Activated CD4-positive, alpha-beta T cell treated with anti-CD3 and anti-CD28 coated beads, Interleukin-2, amount 10 ng/mL, durations not matched to agents 7 days and 5 days (primary cell): Measurements from ENCODE around the gene SLC33A1. TPM values are rescaled to one million over a fixed set of nuclear protein-coding genes. Genes with fewer than 3 reads are reported as not detected.

Experiments used
- CTCF ChIA-PET: fragments of 350-600 bp; sonication (Branson Sonifier 250); formaldehyde crosslinking; loops from one replicate; lab custom pipeline; 2021; ENCODE audit warnings: antibody characterized with exemption; lab: Charles Lee
- POLR2A ChIA-PET: fragments of 350-600 bp; sonication (Branson Sonifier 250); formaldehyde crosslinking; loops from one replicate; lab custom pipeline; 2021; ENCODE audit warnings: antibody characterized with exemption; lab: Charles Lee
- DNase-seq: peaks from one replicate; pipeline ENCODE4 v3.0.0-alpha.2; 2020
- H3K27ac Mint-ChIP-seq: one replicate; pipeline ENCODE4 v1.8.0; 2021; ENCODE audit warnings: mild to moderate bottlenecking, moderate library complexity, mixed read lengths
- H3K27me3 Mint-ChIP-seq: one replicate; pipeline ENCODE4 v1.8.0; 2021; ENCODE audit warnings: mixed read lengths
- H3K36me3 Mint-ChIP-seq: one replicate; pipeline ENCODE4 v1.8.0; 2021; ENCODE audit warnings: low read depth, mixed read lengths
- H3K4me1 Mint-ChIP-seq: one replicate; pipeline ENCODE4 v1.8.0; 2021; ENCODE audit warnings: mixed read lengths
- H3K4me3 Mint-ChIP-seq: one replicate; pipeline ENCODE4 v1.8.0; 2021; ENCODE audit warnings: mild to moderate bottlenecking, moderate library complexity, mixed read lengths
- H3K9me3 Mint-ChIP-seq: one replicate; pipeline ENCODE4 v1.8.0; 2021; ENCODE audit warnings: mixed read lengths
- total RNA-seq, 2 experiments: library from RNA; stranded (reverse); gene quantifications; one replicate each; pipeline ENCODE4 v1.2.3, GENCODE V29; 2021

The SLC33A1 gene
- total RNA-seq, 2 experiments from 2014 or later: 26.7 to 27.9 TPM

- no peaks in the 10 kb centered on the region for H3K36me3 Mint-ChIP-seq
- no peaks in the 10 kb centered on the region for H3K9me3 Mint-ChIP-seq
- H3K27me3 Mint-ChIP-seq: peaks cover 13% of the 10 kb centered on the region
- peak within 1 kb of the TSS; percentile 74 for H3K4me3 Mint-ChIP-seq
- H3K4me1 Mint-ChIP-seq: peaks cover 12% of the 10 kb centered on the region
- peak within 1 kb of the TSS; percentile 71 for H3K27ac Mint-ChIP-seq
- POLR2A ChIA-PET: interaction anchor here (0.6 to 0.7 kb wide), 2 partner anchors 48 to 65 kb away, joined by 4 read pairs; no protein-coding TSS in a partner anchor
- peak; percentile 67 for DNase-seq
- CTCF ChIA-PET: interaction anchor here (0.6 to 2.6 kb wide), 57 partner anchors 9 to 1481 kb away, joined by 3 to 19 read pairs (median 4); partner anchors contain the start of genes GMPS, SLC33A1 and SSR3
These were observed 48.2 kb downstream of the SLC33A1 start, which contains the start of gene C3orf33 for GRCh38 chr3:155805802-155806618. Gene C3orf33 (minus strand): TSS chr3:155806278. CDS start chr3:155806252, 26 bp downstream.

GRCh38 chr3:155805204-155805801 is 48.9 kb downstream of the SLC33A1 start:
- peaks cover 11% of the 10 kb centered on the region for H3K27me3 Mint-ChIP-seq
- H3K9me3 Mint-ChIP-seq: no peaks in the 10 kb centered on the region
- ChIA-PET POLR2A (interaction anchor here (0.6 to 0.7 kb wide), 2 partner anchors 48 to 66 kb away, joined by 4 read pairs; no protein-coding TSS in a partner anchor), CTCF (interaction anchor here (0.6 to 2.6 kb wide), 49 partner anchors 9 to 1480 kb away, joined by 3 to 19 read pairs (median 5); partner anchors contain the start of genes GMPS, SLC33A1 and SSR3)
- H3K4me3 Mint-ChIP-seq: peak overlapping the region; percentile 74
- DNase-seq: no peak
- H3K4me1 Mint-ChIP-seq: peaks cover 12% of the 10 kb centered on the region
- peak overlapping the region; percentile 16 for H3K27ac Mint-ChIP-seq
- peaks cover 1% of the 10 kb centered on the region for H3K36me3 Mint-ChIP-seq

GRCh38 chr3:155804323-155804722 is 49.9 kb downstream of the SLC33A1 start:
- ChIA-PET CTCF (interaction anchor here (2.6 kb wide), 1 partner anchor 13 kb away, joined by 19 read pairs; no protein-coding TSS in a partner anchor), POLR2A (no interaction called here)
- Mint-ChIP-seq H3K27me3 (peaks cover 7% of the 10 kb centered on the region), H3K9me3 (no peaks in the 10 kb centered on the region), H3K27ac (no peak overlapping the region), H3K4me1 (peaks cover 12% of the 10 kb centered on the region), H3K4me3 (no peak overlapping the region), H3K36me3 (peaks cover 3% of the 10 kb centered on the region)
- no peak for DNase-seq

GRCh38 chr3:155792532-155792931 is 61.7 kb downstream of the SLC33A1 start:
- H3K36me3 Mint-ChIP-seq: peaks cover 6% of the 10 kb centered on the region
- ChIA-PET CTCF (interaction anchor here (3.9 kb wide), 1 partner anchor 13 kb away, joined by 19 read pairs; the partner anchor contains the start of gene C3orf33), POLR2A (no interaction called here)
- no peak overlapping the region for H3K27ac Mint-ChIP-seq
- H3K4me1 Mint-ChIP-seq: no peaks in the 10 kb centered on the region
- no peaks in the 10 kb centered on the region for H3K27me3 Mint-ChIP-seq
- no peak overlapping the region for H3K4me3 Mint-ChIP-seq
- DNase-seq: no peak
- H3K9me3 Mint-ChIP-seq: peaks cover 9% of the 10 kb centered on the region

GRCh38 chr3:155791190-155791589 is 63.0 kb downstream of the SLC33A1 start:
- peaks cover 7% of the 10 kb centered on the region for H3K9me3 Mint-ChIP-seq
- peaks cover 2% of the 10 kb centered on the region for H3K36me3 Mint-ChIP-seq
- DNase-seq: no peak
- H3K27ac Mint-ChIP-seq: no peak overlapping the region
- ChIA-PET CTCF (interaction anchor here (3.9 kb wide), 1 partner anchor 14 kb away, joined by 19 read pairs; the partner anchor contains the start of gene C3orf33), POLR2A (no interaction called here)
- H3K4me1 Mint-ChIP-seq: peaks cover under 1% of the 10 kb centered on the region
- no peaks in the 10 kb centered on the region for H3K27me3 Mint-ChIP-seq
- no peak overlapping the region for H3K4me3 Mint-ChIP-seq

- Mint-ChIP-seq H3K4me1 (peaks cover 5% of the 10 kb centered on the region), H3K9me3 (peaks cover 6% of the 10 kb centered on the region), H3K36me3 (no peaks in the 10 kb centered on the region), H3K4me3 (no peak overlapping the region), H3K27ac (no peak overlapping the region), H3K27me3 (no peaks in the 10 kb centered on the region)
- POLR2A ChIA-PET: no interaction called here
- DNase-seq: no peak
- CTCF ChIA-PET: interaction anchor here (3.9 kb wide), 1 partner anchor 15 kb away, joined by 19 read pairs; the partner anchor contains the start of gene C3orf33
These were observed 63.8 kb downstream of the SLC33A1 start for GRCh38 chr3:155790272-155790925.

- peaks cover 8% of the 10 kb centered on the region for H3K36me3 Mint-ChIP-seq
These were observed 68.4 kb downstream of the SLC33A1 start for GRCh38 chr3:155785662-155786295.

GRCh38 chr3:155782390-155782953 is 71.8 kb downstream of the SLC33A1 start:
- POLR2A ChIA-PET: no interaction called here
- Mint-ChIP-seq H3K4me1 (peaks cover 5% of the 10 kb centered on the region), H3K4me3 (no peak overlapping the region), H3K27me3 (no peaks in the 10 kb centered on the region), H3K9me3 (peaks cover 6% of the 10 kb centered on the region), H3K36me3 (peaks cover 8% of the 10 kb centered on the region), H3K27ac (no peak overlapping the region)
- no peak for DNase-seq
- CTCF ChIA-PET: no interaction called here

More at GRCh38 chr3:155785662-155786295, 68.4 kb downstream of the SLC33A1 start:
- no peaks in the 10 kb centered on the region for H3K27me3 Mint-ChIP-seq
- ChIA-PET CTCF (interaction anchor here (1.7 kb wide), 1 partner anchor 21 kb away, joined by 7 read pairs; the partner anchor contains the start of gene C3orf33), POLR2A (no interaction called here)
- no peak overlapping the region for H3K4me3 Mint-ChIP-seq
- H3K4me1 Mint-ChIP-seq: peaks cover 5% of the 10 kb centered on the region
- no peak for DNase-seq
- H3K27ac Mint-ChIP-seq: no peak overlapping the region
- peaks cover 6% of the 10 kb centered on the region for H3K9me3 Mint-ChIP-seq

- Mint-ChIP-seq H3K9me3 (peaks cover 6% of the 10 kb centered on the region), H3K4me1 (no peaks in the 10 kb centered on the region), H3K4me3 (no peak overlapping the region), H3K36me3 (peaks cover 8% of the 10 kb centered on the region), H3K27me3 (no peaks in the 10 kb centered on the region), H3K27ac (no peak overlapping the region)
- ChIA-PET CTCF (interaction anchor here (1.7 kb wide), 1 partner anchor 26 kb away, joined by 5 read pairs; the partner anchor contains the start of gene C3orf33), POLR2A (no interaction called here)
- DNase-seq: no peak
These were observed 73.9 kb downstream of the SLC33A1 start for GRCh38 chr3:155780291-155780690.

- ChIA-PET POLR2A (no interaction called here), CTCF (no interaction called here)
- Mint-ChIP-seq H3K4me1 (no peaks in the 10 kb centered on the region), H3K9me3 (peaks cover 6% of the 10 kb centered on the region), H3K36me3 (peaks cover 8% of the 10 kb centered on the region), H3K27ac (no peak overlapping the region), H3K27me3 (no peaks in the 10 kb centered on the region), H3K4me3 (no peak overlapping the region)
- DNase-seq: no peak
These were observed 75.8 kb downstream of the SLC33A1 start for GRCh38 chr3:155778462-155778861.

GRCh38 chr3:155772801-155773200 is 81.4 kb downstream of the SLC33A1 start:
- Mint-ChIP-seq H3K4me3 (no peak overlapping the region), H3K36me3 (peaks cover 5% of the 10 kb centered on the region), H3K9me3 (peaks cover 3% of the 10 kb centered on the region), H3K27me3 (no peaks in the 10 kb centered on the region), H3K4me1 (no peaks in the 10 kb centered on the region), H3K27ac (no peak overlapping the region)
- POLR2A ChIA-PET: no interaction called here
- DNase-seq: no peak
- CTCF ChIA-PET: interaction anchor here (0.6 to 1.3 kb wide), 3 partner anchors 25 to 97 kb away, joined by 3 to 6 read pairs (median 3); partner anchors contain the start of gene C3orf33
